NOMO-1 (cell line): ENCODE measurements around the gene CALCR.
"Not testable (repeated sequence)": the region's sequence is repeated elsewhere in the genome, so short reads cannot be mapped to it uniquely, and the experiment has no call there.

ENCODE experiments used
- DNase-seq, 2 experiments: peaks; one replicate each; lab custom pipeline; 2025; ENCODE audit not compliant: unreplicated experiment in 2 of 2; lab: John Stamatoyannopoulos, UW

The CALCR gene

DNA sequence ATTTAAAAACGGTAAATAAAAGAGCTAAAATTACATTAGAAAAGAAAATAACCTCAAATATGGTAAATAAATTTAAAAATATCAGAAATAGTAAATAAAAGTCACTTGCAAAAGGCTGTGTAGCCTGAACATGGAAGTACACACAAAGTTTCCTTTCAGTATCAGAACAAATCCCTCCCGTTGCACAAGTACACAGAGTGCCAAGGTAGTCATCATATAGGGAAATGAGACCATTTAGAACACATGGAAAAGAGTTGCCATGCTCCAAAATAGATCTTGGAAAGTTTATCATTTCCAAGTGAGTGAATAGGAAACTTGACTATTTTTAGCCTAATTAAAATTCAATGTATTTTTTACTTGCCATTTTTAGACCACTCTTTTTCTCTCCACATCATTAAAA, 11.6 kb downstream of the CALCR start:
- no peak for DNase-seq

GRCh38 chr7:93562106-93562505, 12.4 kb downstream of the CALCR start:
- no peak for DNase-seq

DNA sequence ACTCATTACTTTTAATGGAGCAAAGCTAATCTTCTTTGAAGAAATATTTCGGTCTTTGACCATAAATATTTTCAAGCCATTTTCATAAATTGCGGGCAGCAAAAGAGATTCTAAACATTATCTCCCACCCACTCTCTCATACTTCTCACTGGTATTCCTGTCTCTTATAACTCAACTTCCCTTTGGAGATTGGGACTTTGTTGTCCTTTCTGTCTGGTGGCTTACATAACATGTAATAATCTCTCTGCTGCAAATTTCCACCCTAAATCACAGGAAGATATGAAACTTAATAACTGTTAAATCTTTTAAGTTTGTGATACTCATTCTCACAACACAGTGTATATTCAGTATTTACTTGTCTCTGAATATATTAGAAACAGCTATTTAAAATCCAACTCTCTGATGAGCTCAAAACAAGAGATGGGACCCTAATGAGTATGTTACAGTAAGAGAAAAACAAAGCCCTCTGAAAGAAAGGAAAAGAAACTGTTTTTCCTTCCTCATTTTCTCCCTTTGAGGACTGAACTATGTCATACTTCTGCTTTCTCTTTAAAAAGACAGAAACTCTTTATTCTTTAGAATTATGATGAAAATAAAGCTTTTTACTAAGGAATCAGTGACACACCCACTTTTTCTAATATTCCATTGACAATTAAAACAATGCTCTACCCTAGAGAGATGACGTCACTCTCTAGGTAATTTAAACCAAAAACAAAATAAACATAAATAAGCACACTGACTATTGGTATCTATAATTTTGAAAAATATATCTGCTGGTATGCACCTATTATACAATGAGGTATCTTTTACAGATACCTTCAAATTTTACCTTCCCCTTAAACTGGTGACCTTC, 14.7 kb downstream of the CALCR start:
- peak; percentile 62 to 97 for DNase-seq

GRCh38 chr7:93558705-93559614, 15.6 kb downstream of the CALCR start:
- DNase-seq = no peak

GRCh38 chr7:93551931-93552330, 22.6 kb downstream of the CALCR start:
- DNase-seq = no peak

DNA sequence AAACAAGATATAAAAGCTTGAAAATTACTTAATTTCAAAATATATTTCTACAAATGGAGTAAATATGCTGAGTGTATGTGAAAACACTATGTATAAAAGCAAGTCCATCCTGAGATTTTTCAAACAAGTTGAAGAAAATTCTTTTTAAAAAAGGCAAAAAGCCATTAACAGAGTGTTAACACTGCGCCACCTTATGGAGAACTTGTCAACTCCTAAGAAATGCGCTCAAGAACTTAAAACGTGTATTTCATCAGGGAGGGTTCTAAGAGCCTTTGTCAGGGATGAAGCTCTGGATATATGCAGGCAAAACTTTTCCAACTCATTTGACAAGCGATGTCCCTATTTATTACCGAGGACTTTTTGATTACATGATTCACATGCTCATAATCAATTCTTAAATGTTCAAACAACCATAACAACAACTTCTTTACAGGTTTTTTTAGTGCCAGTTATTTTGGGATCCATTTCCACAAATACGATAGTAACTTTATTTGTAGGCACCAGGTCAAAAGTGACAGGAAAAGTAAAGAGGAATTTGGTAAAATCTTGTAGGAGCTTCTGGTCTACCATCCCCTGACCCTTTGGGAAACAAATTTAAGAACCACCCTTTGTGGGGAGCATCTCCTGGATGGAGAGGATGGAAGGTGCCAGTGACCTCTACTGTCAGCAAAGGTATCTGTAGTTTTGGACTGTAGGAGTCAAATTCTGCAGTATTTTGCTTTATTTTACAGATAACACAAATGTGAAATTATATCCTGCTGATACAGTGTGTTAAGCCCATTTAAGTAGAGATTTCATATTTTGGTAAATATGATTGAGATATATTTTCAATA, 23.2 kb downstream of the CALCR start:
- DNase-seq = peak; percentile 61 to 63

GRCh38 chr7:93547716-93548115, 26.8 kb downstream of the CALCR start:
- DNase-seq = no peak

GRCh38 chr7:93544691-93545090, 29.8 kb downstream of the CALCR start:
- DNase-seq = no peak

- no peak for DNase-seq
These were observed 36.5 kb downstream of the CALCR start for GRCh38 chr7:93538061-93538460.

- no peak for DNase-seq
These were observed 38.9 kb downstream of the CALCR start for GRCh38 chr7:93535616-93536015.

DNA sequence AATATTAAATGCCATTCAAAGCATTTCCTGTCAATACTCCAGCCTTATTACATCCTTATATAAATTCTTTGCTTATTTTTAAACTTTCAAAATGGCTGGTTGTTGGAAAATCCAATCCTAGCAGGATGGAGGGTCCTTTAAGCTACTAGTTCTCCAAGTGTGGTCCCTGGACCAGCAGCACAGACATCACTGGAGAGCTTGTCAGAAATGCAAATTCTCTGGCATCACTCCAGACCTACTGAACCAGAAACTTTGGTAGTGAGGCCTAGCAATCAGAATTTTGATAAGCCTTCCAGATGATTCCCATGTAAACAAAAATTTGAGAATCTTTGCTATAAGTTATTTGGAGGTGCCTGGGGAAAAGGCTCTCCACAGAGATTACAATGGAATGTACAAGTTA, 43.8 kb downstream of the CALCR start:
- DNase-seq = no peak

DNA sequence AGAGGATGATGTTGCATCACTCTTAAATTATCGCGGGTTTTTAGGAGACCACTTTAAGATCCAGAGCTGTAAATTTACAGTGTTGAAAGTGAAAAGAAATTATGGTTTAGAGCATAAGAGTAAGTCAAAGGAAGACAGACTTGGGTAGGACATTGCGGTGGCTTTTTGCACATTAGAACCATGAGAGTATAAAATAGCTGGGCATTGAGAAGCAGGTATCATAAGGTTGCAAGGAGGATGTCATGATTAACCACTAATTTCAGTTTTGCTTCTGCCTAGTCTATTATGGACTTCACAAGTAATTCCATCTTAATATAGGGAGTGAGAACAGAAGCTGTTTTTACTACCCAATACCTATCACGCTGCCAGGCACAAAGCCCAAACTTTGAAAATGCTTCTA, 57.7 kb downstream of the CALCR start:
- DNase-seq = no peak

- DNase-seq = no peak
These were observed 59.4 kb downstream of the CALCR start for GRCh38 chr7:93515144-93515543.

GRCh38 chr7:93509303-93509702, 65.2 kb downstream of the CALCR start:
- DNase-seq = no peak

- DNase-seq = no peak
These were observed 71.4 kb downstream of the CALCR start for GRCh38 chr7:93503088-93503487.

DNA sequence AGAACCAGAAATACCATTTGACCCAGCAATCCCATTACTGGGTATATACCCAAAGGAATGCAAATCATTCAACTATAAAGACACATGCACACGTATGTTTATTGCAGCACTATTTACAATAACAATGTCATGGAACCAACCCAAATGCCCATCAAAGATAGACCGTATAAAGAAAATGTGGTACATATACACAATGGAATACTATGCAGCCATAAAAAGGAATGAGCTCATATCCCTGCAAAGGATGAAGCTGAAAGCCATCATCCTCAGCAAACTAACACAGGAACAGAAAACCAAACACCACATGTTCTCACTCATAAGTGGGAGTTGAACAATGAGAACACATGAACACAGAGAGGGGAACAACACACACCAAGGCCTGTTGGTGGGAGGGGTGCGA, 82.7 kb downstream of the CALCR start:
- DNase-seq = not testable (repeated sequence)

DNA sequence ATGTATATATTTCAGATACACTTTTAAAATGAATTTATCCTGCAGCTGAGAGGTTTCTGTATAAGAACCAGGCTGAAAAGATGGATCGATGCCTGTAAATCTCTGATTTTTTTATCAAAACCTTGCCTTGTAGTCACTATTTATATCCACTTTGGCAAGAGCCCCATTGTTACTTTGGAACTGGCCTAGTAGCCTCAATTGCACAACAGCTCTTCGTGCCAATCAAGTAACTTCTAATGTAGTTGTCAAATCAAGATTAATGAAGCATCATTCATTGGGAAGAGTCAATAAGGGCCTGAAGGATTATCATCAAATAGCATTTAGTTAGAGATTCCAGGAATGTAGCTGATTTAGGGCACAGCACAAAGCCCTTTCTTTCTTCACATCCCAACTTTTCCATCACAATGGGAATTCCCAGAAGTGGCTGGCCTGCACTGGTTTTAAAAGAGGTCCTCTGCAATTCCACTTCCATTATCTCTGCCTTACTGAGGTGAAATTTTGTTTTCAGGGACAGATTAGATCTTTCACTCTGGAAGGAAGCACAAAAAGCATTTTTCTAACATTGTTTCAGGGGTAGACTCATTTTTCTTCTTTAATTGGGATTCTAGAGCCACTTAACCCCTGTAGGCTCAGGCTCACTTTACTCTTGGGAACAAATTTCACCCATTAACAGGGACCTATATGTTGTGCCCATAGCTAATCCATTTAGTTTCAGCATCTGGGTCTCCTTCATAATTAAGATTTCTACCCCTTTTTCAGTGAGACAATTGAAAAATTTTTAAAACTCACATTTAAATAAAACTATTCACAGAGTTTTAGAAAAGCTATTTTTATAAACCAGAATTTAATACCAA, 97.8 kb downstream of the CALCR start:
- DNase-seq = no peak

DNA sequence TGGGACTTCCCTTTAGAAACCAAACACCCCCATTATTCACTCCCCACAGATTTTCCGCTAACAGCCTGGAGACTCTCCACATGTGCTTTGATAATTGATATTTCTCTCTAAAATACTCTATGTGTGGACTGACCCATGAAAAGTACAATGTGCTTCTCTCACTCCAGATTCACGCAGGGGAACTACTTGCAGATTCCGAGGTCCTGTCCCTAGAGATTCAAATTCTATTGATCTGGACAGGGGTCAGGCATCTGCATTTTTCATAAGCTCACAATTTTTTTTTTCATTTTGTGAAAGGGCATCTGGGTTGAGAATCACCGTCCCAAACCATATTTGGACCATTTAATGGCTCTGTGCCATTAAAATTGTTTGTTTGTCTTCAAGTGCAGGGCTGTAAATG, 98.7 kb downstream of the CALCR start:
- no peak for DNase-seq

GRCh38 chr7:93471456-93471855, 103.1 kb downstream of the CALCR start:
- DNase-seq = no peak

DNA sequence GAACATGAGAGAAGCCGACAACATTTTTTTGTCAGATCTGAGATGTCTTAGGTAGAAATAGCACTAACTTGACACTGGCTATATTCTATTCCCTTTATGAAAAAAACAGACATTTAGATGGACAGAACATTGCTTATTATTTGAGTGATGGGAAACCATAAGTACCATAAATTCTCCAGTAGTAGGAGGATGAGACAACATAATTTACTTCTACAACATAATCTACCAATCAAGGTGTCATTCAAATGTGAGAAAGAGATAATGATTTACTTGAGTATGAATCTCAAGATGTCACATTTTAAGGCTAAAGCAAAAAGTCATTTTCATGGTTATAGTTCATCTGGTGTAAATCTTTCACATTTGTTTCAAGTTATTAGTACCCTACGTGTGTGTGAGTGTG, 110.8 kb downstream of the CALCR start:
- DNase-seq = no peak
